A673 (cell line): ENCODE results near the gene NIF3L1. TPM values are rescaled to one million over a fixed set of nuclear protein-coding genes. Genes with fewer than 3 reads are reported as not detected.

Source experiments
- BruUV-seq: library from RNA; stranded (reverse); fragments of 400-500 nt; replicated peaks from 2 replicates; lab custom pipeline; 2021; lab: Mats Ljungman, UMichigan
- CTCF ChIA-PET: fragments of 300-600 bp; sonication (Branson Sonifier 250); formaldehyde crosslinking; loops from one replicate; lab custom pipeline; 2022; ENCODE audit warnings: antibody characterized with exemption; lab: Charles Lee
- POLR2A ChIA-PET: fragments of 300-600 bp; sonication (Branson Sonifier 250); formaldehyde crosslinking; loops from one replicate; lab custom pipeline; 2022; ENCODE audit warnings: antibody characterized with exemption; ENCODE audit not compliant: low non-redundant PET; lab: Charles Lee
- DNase-seq: peaks from one replicate; pipeline ENCODE4 v3.0.0-alpha.2; 2015; ENCODE audit warnings: low spot score
- H3K27ac ChIP-seq: fragments of 200-600 bp; sonication (generic); 2 replicates; pipeline ENCODE4 v1.5.1; 2016; ENCODE audit warnings: mixed run types, low read depth, mild to moderate bottlenecking, mixed read lengths, antibody characterized with exemption, low read length; ENCODE audit not compliant: poor library complexity, severe bottlenecking
- H3K27me3 ChIP-seq: fragments of 200-600 bp; sonication (generic); replicated peaks from 2 replicates; pipeline ENCODE4 v1.6.1; 2017; ENCODE audit warnings: mixed run types, low read depth, mild to moderate bottlenecking, mixed read lengths, antibody characterized with exemption, low read length; ENCODE audit not compliant: insufficient read depth, poor library complexity
- H3K36me3 ChIP-seq: fragments of 200-600 bp; sonication (generic); 2 replicates; pipeline ENCODE4 v1.6.1; 2016; ENCODE audit warnings: mixed run types, mild to moderate bottlenecking, mixed read lengths, antibody characterized with exemption, low read length; ENCODE audit not compliant: insufficient read depth, poor library complexity, severe bottlenecking
- H3K4me1 ChIP-seq: fragments of 200-600 bp; sonication (generic); 2 replicates; pipeline ENCODE4 v1.6.1; 2017; ENCODE audit warnings: mixed run types, mild to moderate bottlenecking, mixed read lengths, antibody characterized with exemption, low read length; ENCODE audit not compliant: insufficient read depth, poor library complexity, severe bottlenecking
- H3K4me3 ChIP-seq: fragments of 200-600 bp; sonication (generic); 2 replicates; pipeline ENCODE4 v1.5.1; 2016; ENCODE audit warnings: low read depth, mixed run types, mild to moderate bottlenecking, mixed read lengths, low read length; ENCODE audit not compliant: poor library complexity, severe bottlenecking
- H3K9me3 ChIP-seq: fragments of 200-600 bp; sonication (generic); 2 replicates; pipeline ENCODE4 v1.6.1; 2016; ENCODE audit warnings: mixed run types, low read depth, mild to moderate bottlenecking, mixed read lengths, antibody characterized with exemption, low read length; ENCODE audit not compliant: poor library complexity, severe bottlenecking
- CTCF ChIP-seq: fragments of 300-800, 200-600 bp; sonication (generic); conservative IDR thresholded peaks from 2 replicates; pipeline ENCODE4 v1.5.1; 2017; ENCODE audit warnings: low read depth, mild to moderate bottlenecking, antibody characterized with exemption, low read length, moderate library complexity, mixed read lengths
- EZH2 ChIP-seq: fragments of 200-600 bp; sonication (generic); IDR thresholded peaks from 2 replicates; pipeline ENCODE4 v1.6.1; 2017; ENCODE audit warnings: borderline replicate concordance, low read depth, mild to moderate bottlenecking, mixed read lengths, antibody characterized with exemption, low read length; ENCODE audit not compliant: poor library complexity, severe bottlenecking
- intact Hi-C: fragments of 100-400 bp; cut with micrococcal nuclease; formaldehyde crosslinking; loops from one replicate; pipeline ENCODE4 v1.10.0; 2022; ENCODE audit not compliant: unreplicated experiment
- total RNA-seq: library from RNA; stranded (reverse); gene quantifications from 2 replicates; pipeline ENCODE4 v1.2.3, GENCODE V29; 2021

The NIF3L1 gene
- total RNA-seq, 1 experiment from 2014 or later: 56.4 TPM

- no peak for TF ChIP-seq EZH2
- TF ChIP-seq CTCF: no peak
- intact Hi-C loops: no loop called here
- Histone ChIP-seq H3K36me3 (peaks cover 64% of the 10 kb centered on the region), H3K4me3 (no peak overlapping the region), H3K4me1 (peaks cover 10% of the 10 kb centered on the region), H3K27me3 (no peaks in the 10 kb centered on the region), H3K27ac (peak overlapping the region; percentile 41), H3K9me3 (no peaks in the 10 kb centered on the region)
- CTCF ChIA-PET: no interaction called here
- no peak for DNase-seq
- no TSS peak for BruUV-seq
- POLR2A ChIA-PET: no interaction called here
These were observed 28.9 kb upstream of the NIF3L1 start for GRCh38 chr2:200860092-200860795.

- ChIA-PET POLR2A (no interaction called here), CTCF (no interaction called here)
- BruUV-seq: no TSS peak
- Histone ChIP-seq H3K36me3 (peaks cover 50% of the 10 kb centered on the region), H3K4me1 (peaks cover 10% of the 10 kb centered on the region), H3K27ac (no peak overlapping the region), H3K4me3 (peak overlapping the region; percentile 70), H3K27me3 (no peaks in the 10 kb centered on the region), H3K9me3 (no peaks in the 10 kb centered on the region)
- TF ChIP-seq CTCF: no peak
- TF ChIP-seq EZH2: no peak
- intact Hi-C loops: loop anchor here (2.0 kb wide), 1 partner anchor 51 kb away; the partner anchor contains the start of gene BZW1
- DNase-seq: no peak
These were observed 27.5 kb upstream of the NIF3L1 start for GRCh38 chr2:200861617-200862155.

GRCh38 chr2:200862532-200863000 lies 26.6 kb upstream of the NIF3L1 start:
- BruUV-seq: TSS peak; percentile 39
- intact Hi-C loops: loop anchor here (2.0 kb wide), 1 partner anchor 52 kb away; the partner anchor contains the start of gene BZW1
- peak overlapping the region; percentile 70 for H3K4me3 ChIP-seq
- POLR2A ChIA-PET: no interaction called here
- CTCF ChIA-PET: no interaction called here
- no peak for TF ChIP-seq CTCF
- no peak for TF ChIP-seq EZH2
- DNase-seq: peak; percentile 50
- H3K27ac ChIP-seq: peak overlapping the region; percentile 98
- H3K9me3 ChIP-seq: no peaks in the 10 kb centered on the region
- H3K27me3 ChIP-seq: no peaks in the 10 kb centered on the region
- H3K36me3 ChIP-seq: peaks cover 41% of the 10 kb centered on the region
- H3K4me1 ChIP-seq: peaks cover 10% of the 10 kb centered on the region
